Stimulated activated CD8-positive, alpha-beta memory T cell treated with anti-CD3 and anti-CD28 coated beads, Interleukin-15, amount 100 ng/mL, for 48 hours (primary cell): ENCODE measurements around the gene ARMH4.
"Not testable (repeated sequence)": the region's sequence is repeated elsewhere in the genome, so short reads cannot be mapped to it uniquely, and the experiment has no call there.

ENCODE experiments used
- DNase-seq, 2 donors: peaks; one replicate each; pipeline ENCODE4 v3.0.0-alpha.2; 2020; ENCODE audit warnings: low read depth in 2 of 2

Gene ARMH4

DNA sequence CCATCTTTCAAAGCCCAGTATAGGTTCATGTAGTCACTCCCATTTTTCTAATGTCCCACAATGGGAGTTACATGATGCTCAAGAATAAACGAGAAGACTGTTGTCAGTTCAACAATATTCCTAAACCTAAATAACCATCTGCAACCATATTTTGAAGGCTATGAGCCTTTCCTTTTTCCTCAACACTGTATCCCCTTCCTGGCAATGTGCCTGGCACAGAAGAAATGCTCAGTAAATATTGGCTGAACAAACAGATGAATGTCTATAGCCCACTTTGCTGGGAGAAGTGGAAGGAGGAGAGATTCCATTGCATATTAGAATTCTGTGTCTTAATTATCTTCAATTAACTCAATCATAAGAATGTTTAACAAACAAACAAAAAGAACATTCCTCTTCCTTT lies 6.1 kb downstream of the ARMH4 start:
- no peak for DNase-seq

DNA sequence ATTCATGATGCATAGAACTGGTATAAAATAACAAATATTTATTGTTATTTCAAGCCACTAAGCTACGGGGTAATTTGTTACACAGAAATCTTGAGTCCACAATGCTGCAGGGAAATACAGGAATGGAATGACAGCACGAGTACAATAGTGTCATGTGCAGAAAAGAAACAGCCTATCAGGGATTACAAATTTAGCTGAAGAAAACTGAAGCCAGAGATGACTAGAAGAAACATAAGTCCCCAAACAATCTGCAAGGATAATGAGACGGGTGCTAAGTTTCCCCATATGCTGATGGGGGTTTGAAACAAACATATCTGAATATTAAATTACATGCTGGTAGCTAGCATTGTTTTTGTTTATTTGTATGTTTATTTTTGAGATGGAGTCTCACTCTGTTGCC lies 8.9 kb downstream of the ARMH4 start:
- no peak for DNase-seq

DNA sequence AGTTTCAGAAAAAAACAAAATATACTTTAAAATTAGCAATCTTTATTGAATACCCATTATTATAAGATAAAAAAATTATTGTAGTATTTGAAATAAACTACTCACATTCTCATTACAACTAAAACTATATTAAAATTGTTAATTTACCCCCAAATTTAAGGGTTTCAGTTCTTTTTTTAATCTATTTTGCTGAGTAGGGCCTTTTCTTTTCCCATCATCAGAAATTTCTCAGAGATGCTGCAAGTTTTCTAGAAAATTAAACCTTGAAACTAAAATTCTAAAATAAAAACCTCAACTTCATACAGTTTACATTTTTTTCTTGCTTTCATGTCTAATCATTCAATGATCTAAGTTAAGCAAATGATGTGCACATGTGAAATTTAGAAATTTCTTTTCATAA lies 10.1 kb downstream of the ARMH4 start:
- no peak for DNase-seq

DNA sequence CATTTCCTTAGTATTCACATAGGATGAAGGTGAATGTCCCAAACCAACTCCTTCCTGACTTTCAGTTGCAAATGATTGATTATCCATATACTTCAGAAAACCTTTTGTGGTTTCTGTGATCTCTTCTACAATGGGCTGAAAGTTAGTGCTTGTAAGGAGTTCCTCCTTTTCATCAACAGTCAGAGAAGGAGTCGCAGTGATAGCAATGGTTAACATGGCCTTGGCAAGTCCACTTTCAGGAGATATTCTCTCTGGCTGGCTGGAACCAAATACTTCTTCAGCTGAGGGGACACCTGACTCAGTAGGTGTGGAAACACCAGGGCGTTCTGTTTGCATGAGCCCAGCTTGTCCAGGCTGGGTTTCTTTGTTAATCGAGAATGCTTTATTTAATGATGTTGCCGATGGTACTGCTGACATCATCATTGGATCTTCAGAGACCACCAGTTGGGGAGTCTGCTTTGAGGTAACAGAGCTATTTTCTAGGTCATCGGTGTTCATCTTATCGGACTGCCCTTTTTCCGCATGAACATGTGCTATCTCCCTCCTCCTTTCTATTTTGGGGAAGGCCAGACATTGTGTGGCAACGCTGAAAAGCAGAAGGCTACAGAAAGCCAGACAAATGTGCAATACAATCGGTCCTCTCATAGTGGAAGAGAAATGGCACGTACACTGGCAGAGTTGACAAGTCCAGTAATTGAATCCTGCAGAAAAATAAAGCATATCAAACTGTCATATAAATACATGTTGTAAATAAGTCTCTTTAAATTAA lies 13.1 kb downstream of the ARMH4 start:
- DNase-seq, result no peak

DNA sequence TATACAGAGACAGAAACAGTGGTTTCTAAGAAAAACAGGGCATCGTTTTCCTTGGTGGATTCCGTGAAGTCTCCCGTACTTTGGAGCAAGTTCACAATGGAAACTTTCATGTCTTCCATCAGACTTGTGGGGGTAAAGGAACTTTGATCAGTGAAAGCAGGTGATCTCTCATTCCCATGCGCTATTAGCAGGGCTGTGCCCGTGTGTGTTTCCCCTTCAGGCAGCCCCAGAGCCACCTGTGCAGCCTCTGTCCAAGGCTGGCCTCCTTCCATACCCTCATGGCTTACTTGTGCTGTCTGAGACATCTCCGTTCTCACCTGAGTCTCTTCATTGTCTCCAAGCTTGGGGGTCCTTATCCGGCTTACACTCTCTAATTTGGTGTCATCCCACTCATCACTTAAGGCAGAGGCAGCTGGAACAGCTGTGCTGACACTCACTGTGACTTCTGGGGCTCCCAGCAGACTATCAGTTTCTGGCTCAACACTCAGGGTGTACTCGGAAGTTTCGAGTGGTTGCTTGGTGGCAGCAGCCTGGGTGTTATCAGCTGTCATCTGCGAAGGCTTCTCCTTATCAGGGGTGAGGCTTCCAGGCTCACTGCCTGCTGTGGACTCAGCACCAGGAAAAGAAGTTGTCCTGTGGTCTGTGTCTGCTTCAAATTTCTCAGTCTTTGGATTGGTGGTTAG lies 13.8 kb downstream of the ARMH4 start:
- no peak for DNase-seq

DNA sequence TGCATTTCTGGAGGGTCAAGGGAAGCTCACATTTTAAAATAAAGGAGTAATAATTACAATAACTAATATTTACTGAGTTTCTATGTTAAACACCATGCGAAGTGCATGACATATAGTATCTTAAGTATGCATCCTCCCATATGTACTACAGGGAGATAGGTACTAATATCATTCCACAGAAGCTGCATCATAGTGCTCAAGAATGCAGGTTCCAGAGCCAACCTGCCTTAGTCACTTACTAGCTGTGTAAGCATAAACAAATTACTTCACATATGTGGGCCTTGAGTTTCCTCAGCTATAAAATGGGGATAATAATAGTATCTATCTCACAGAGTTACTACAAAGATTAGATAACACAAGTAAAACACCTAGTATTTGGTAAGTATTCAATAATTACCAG lies 18.3 kb downstream of the ARMH4 start:
- no peak for DNase-seq

DNA sequence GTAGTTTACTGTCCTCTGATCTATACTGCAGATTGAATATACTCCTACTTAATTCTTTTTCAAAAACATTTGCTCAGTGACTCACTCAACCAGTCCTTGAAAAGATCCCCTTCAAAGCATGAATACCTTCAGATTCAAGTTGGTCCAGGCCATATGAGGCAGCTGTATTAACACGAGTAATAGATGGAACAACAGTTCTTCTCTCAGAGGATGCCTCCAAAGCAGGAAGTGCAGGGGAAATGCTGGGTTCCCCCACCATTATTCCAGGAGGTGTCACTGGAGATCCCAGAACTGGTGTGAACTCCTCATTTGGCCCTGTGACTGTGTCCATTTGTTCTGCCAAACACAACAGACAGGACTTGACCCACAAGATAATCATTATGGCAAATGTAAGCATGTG lies 20.6 kb downstream of the ARMH4 start:
- no peak for DNase-seq

DNA sequence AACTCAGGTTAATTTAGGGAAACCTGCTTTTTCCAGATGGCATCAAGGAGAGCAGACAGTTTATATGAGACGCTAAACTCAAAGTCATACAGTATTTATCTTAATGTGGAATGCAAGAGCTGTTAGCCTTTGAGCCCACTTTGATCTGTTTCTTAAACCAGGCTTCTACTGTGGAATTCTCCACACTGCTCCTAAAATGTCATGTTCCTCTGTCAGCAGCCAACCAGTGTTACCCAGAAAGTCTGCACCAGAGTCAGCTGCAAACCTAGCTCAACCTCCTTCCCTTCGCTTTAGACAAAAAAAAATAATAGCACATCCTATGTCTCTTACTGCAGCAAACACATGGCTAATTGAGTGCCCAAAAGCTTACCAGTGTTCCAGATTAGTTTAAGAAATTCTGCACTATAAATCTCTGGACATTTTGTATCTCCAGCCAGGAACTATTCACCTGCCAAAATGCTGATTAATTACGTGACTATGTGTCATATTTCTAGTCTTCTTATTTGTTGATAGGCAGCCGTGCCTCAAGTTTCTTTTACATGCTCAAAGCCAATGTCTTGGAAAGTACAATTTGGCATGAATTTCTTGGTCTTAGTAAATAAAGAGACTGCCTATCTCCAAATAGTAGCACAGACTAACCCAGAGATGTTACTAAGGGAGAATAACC lies 21.8 kb downstream of the ARMH4 start:
- DNase-seq, result no peak

DNA sequence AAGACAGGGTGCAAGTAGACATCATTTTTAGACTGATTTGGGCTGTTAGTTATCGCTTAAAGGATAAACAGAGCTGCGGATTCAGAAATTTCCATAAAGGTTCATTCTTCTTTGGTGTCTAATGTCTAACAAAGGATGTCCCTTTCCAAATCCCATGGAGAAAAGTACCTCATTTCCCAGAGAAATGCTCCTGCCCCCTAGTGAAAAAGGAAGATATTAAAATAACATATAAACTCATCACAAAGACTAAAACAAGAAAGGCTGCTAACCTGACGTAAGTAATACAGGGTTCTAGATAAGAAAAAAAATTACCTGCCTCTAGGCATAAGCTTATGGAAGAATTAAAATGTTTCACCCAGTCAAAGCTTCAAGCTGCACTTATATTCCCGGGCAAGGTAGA lies 22.8 kb downstream of the ARMH4 start:
- DNase-seq, result no peak

DNA sequence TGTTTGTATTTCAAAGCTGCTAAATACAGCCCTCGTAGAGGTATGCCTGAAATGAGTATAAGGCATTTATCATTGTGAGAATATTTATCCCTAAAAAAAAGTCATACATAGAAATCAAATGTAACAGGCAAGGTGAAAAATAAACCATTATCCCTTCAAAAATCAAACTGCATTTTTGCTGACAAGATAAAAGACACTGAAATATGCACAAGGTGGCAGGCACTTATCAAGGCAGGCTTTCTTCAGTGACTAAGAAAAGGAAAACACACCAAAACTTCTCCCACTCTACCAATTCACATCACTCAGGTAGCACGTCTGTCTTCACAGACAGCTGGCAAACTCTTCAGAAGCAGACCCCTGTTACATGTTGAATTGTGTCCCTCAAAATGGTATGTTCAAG lies 23.6 kb downstream of the ARMH4 start:
- DNase-seq, result no peak

DNA sequence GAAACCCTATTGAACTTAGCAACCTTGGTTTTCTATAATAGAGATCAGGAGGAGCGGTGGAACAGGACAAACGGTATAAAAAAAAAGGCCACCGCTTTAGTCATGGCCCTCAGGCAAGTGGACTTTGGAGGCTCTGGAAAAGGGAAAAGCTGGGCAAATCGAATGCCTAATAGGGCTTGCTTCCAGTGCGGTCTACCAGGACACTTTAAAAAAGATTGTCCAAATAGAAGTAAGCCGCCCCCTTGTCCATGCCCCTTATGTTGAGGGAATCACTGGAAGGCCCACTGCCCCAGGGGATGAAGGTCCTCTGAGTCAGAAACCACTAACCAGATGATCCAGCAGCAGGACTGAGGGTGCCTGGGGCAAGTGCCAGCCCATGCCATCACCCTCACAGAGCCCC lies 29.5 kb downstream of the ARMH4 start:
- DNase-seq, result not testable (repeated sequence)

DNA sequence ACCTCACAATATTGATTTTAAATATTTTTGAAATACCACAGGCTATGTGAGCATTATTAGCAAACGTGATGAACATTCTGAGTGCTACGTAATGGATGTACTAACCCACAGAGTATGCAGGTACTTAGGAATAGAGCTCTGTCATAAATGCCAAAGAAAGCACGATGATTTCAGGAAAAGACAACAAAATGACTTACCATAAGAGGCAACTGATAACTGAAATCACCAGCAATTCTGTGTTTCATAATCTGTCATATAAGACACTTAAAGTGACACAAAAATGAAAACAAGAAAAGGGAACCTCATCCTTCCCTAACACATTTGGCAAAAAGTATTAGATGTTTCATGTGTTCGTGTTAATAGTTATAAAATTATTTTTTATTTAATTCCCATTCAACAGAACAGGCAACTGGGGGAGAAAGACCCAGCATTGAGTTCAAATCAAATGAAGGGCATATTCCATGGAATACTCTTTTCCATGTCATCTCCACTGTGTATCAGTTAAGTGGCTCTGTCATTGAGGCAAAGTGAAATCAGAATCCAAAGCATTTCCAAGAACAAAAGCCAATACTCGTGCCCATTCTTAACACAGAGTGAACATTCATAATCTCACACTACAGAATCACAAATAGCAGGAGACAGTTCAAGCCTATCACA lies 30.4 kb downstream of the ARMH4 start:
- no peak for DNase-seq

DNA sequence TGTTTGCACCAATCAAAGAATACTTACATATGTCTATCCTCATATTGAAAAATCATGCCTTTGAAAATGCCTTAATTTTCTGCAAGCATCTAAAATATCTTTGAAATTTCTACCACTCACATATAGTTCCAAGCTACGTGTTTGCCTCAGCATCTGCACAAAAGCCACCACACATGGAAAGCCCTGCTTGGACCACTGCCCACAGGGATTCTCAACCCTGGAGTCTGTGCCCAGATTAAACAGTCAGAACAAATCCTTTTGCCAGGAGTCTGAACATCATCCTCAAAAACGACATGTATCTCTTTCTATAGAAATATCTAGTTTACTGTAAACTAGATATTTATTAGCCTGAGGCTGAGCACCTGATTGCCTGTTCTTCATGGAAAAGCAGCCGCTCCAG lies 32.6 kb downstream of the ARMH4 start:
- no peak for DNase-seq

DNA sequence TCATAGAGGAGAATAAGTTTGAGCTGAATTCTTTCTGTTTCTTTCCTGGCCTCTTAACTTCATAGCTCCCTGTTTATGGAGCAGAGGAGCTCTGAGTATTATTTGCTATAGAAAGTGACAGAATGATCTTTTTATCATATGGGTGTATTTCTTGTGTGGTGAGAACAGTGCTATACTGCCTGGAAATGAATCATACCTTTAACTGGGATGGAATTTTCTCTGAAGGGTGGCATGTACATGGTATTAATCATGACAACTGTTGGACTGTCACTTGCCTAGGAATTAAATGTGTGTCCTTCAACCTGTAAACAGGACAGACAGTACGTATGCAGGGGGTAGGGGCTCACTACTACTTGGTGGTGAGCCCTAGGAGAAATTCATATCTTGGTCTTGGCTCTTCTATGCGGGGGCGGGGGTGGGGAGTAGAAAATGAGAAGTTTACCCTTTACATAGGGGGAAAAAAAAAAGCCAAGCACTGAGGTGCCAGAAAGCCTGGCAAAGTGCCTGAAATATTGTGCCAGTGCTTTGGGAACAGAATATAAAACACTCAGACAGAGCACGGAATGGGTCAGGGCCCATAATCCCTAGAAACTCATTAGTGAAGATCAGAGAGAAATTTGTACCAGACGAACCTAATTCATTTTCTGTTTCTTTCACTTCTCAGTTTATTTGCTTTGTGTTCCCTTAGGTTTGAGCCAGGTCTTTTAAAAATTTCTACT lies 33.8 kb downstream of the ARMH4 start:
- DNase-seq, result no peak

DNA sequence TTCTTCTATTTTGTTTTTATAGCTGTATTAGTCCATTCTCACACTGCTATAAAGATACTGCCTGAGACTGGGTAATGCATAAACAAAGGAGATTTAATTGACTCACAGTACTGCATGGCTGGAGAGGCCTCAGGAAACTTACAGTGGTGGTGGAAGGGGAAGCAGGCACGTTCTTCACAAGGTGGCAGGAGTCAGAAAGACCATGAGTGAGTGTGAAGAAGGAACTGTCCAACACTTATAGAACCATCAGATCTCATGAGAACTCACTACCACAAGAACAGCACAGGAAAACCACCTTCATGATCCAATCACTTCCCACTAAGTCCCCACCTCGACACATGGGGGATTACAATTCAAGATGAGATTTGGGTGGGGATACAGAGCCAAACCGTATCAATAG lies 42.3 kb downstream of the ARMH4 start:
- DNase-seq, result no peak

DNA sequence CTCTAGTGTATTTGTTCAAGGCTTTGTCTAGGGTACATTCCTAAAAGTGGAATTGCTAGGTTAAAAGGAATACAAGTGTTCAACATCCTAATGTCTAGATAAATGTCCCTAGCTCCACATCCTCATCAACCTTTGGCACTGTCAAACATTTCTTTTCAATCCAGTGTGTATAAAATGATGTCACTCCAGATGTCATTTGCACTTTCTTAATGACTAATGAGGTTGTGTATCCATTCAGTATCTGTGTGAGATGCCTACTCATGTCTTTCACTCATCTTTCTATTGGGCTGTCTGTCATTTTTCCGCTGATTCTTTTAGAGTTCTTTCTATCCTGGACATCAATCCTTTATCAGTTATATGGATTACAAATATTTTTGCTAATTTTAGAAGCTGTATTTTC lies 43.3 kb downstream of the ARMH4 start:
- no peak for DNase-seq

DNA sequence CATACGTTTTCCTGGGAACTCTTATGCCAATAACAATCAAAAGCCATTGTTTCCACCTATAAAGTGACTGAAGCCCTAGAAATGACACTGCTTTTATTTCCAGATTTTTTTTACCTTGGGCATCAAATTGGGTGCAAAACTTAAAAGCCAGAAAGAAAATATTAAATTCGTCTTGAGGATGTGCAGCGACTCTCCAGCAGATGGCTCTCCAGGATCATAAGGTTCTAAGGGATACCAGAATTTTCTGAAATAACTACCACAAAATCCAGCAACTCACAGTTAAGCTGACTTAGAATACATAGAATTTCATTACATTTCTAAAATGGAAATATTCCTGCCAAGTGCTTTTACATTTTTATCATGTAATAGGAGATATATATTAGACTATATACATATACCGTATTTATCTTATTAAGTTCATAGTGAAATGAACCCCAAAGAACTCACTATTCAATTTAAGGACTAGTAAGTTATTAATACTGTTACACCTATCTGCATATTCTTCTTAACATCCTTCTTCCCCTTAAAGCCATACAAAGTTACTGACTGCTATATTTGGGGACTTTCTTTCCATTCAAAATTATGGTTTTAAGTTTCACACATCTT lies 44.0 kb downstream of the ARMH4 start:
- DNase-seq, result peak in 1 of 2 donors; percentile 12

DNA sequence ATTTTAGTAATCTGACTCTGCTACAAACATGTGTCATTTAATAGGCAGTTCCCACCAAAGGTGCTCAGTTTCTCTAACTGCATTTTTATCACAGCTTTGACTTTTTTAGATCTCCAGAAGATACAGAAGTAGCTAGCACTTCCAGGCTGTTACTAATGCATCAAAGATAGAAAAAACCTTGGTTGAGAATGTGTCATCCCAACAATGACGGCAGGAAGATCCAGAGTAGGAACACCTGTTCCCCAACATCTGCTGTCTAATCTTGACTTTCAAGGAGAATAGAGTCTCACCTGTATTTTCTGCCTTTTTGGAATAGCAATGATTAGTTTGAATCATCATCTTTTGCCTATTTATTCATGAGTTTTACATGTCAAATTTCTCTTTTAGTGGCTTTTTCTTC lies 45.0 kb downstream of the ARMH4 start:
- DNase-seq, result no peak

DNA sequence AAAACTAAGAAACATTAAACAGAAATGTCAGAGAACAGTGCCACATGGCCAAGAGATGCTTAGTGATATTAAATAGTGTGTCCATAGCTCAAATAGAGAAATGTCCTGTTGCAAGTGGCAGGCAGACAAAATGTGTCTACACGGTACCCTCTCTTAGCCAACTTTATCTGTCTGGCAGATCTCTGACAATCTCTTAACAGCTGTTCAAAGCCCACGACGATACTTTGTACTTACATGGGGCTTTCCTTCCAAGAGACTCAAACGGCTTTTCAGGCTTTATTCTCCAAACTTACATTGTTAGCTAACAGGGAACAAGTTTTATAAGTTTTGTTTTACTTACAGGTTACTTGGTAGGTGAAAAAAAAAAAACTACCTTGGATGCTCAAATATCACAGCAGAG lies 45.6 kb downstream of the ARMH4 start:
- DNase-seq, result no peak

DNA sequence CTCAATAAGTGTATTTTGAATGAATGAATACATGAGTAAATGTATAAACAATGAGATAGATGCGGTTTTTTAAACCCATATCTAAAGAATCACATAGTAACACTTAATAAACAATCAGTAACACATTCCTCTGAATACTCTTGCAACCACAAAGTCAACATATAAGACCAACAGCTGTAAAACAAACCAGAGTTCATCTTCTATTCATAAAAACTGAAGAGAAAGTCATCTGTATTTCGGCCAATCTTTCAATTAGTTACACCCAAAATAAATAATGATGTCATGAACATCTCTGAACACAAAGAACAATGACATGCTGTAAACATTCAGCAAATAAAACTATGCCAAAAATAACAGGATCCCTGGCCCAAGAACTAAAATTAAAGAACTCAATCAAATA lies 47.2 kb downstream of the ARMH4 start:
- no peak for DNase-seq

DNA sequence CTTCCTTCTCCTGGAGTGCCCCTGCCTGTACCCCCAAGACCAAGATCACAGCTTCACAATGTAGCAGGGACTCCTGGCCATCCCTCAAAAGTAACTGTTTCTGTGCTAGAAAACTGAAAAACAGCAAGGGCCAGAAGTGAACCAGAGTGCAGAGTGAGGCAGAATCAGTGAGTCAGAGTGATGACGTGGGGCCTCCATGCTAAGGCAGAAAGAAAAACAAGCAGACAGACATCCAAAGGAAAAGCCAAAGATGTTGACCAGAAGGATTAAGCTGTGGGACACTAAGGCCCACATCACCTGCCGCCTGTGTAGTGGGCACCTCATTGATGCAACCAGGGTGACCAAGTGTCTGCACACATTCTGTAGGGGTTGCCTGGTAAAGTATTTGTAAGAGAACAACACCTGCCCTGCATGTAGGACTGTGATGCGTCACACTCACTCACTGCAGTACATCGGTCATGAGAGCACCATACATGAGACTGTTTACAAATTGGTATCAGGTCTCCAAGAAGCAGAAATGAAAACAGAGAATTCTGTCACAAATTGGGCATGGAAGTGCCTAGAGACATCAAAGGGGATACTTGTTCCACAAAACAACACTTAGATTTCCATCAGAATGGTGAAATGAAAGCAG lies 51.2 kb downstream of the ARMH4 start:
- no peak for DNase-seq
